Vagina (tissue), 2 donors: ENCODE results near the gene CSPG5. TPM values are rescaled to one million over a fixed set of nuclear protein-coding genes. Genes with fewer than 3 reads are reported as not detected.

Experiments
- DNase-seq, 2 donors: peaks; one replicate each; pipeline ENCODE4 v3.0.0-alpha.2; 2017; ENCODE audit errors: extremely low spot score in 2 of 2
- H3K27ac ChIP-seq: fragments of 200-600 bp; sonication (generic); one replicate; pipeline ENCODE4 v1.5.1; 2019
- H3K27me3 ChIP-seq: fragments of 200-600 bp; sonication (generic); one replicate; pipeline ENCODE4 v1.5.1; 2019
- H3K36me3 ChIP-seq, 2 donors: fragments of 200-600 bp; sonication (generic); one replicate each; pipeline ENCODE4 v1.5.1; 2017 to 2019
- H3K4me1 ChIP-seq: fragments of 200-600 bp; sonication (generic); one replicate; pipeline ENCODE4 v1.5.1; 2019
- H3K4me3 ChIP-seq, 2 donors: fragments of 200-600 bp; sonication (generic); 1 replicate in 1 of 2; 2 replicates in 1 of 2; pipeline ENCODE4 v1.5.1; 2016 to 2019
- H3K9me3 ChIP-seq: fragments of 200-600 bp; sonication (generic); one replicate; pipeline ENCODE4 v1.5.1; 2019
- CTCF ChIP-seq, 3 experiments: fragments of 450-650 bp in 2 of 3; fragments of 200-600 bp in 1 of 3; sonication (generic) in 1 of 3; IDR thresholded peaks; one replicate each; pipeline ENCODE4 v1.5.1; 2017 to 2019; ENCODE audit warnings: antibody characterized with exemption in 3 of 3, mild to moderate bottlenecking in 2 of 3, moderate library complexity in 2 of 3
- POLR2A ChIP-seq, 2 donors: fragments of 450-650 bp; IDR thresholded peaks; one replicate each; pipeline ENCODE4 v1.6.1; 2017; ENCODE audit warnings: antibody characterized with exemption in 2 of 2, mild to moderate bottlenecking in 2 of 2, moderate library complexity in 2 of 2
- POLR2AphosphoS5 ChIP-seq, 2 donors: sonication (generic); formaldehyde crosslinking; IDR thresholded peaks; one replicate each; pipeline ENCODE4 v1.9.0; 2017; ENCODE audit warnings: antibody characterized with exemption in 2 of 2, mild to moderate bottlenecking in 2 of 2, low read depth in 1 of 2; ENCODE audit not compliant: insufficient read depth in 1 of 2
- intact Hi-C: fragments of 100-400 bp; cut with DNase I; formaldehyde crosslinking; loops from one replicate; pipeline ENCODE4 v1.15.1; 2023
- total RNA-seq: library from RNA; depleted of rRNA; stranded (reverse); fragments of >200 nt; gene quantifications from one replicate; pipeline ENCODE4 v1.2.3, GENCODE V29; 2016

The CSPG5 gene
- total RNA-seq, 1 donor from 2014 or later: 0.98 TPM

GRCh38 chr3:47566667-47567066 is 12.0 kb downstream of the CSPG5 start:
- intact Hi-C loops: no loop called here

GRCh38 chr3:47565734-47566550 is 12.7 kb downstream of the CSPG5 start:
- intact Hi-C loops: no loop called here
- Histone ChIP-seq H3K9me3 (no peaks in the 10 kb centered on the region), H3K4me1 (no peaks in the 10 kb centered on the region), H3K4me3 (no peak overlapping the region), H3K27ac (no peak overlapping the region), H3K36me3 (no peaks in the 10 kb centered on the region), H3K27me3 (no peaks in the 10 kb centered on the region)
- TF ChIP-seq POLR2AphosphoS5 (IDR thresholded peaks at IDR 0.05; ENCODE audit: insufficient read depth in 1 of 2, low read depth in 1 of 2) (no peak), CTCF (IDR thresholded peaks at IDR 0.05) (no peak)
- DNase-seq: no peak

More at GRCh38 chr3:47566667-47567066, 12.0 kb downstream of the CSPG5 start:
- H3K4me3 ChIP-seq: no peak overlapping the region
- no peaks in the 10 kb centered on the region for H3K36me3 ChIP-seq
- H3K27ac ChIP-seq: no peak overlapping the region
- H3K27me3 ChIP-seq: no peaks in the 10 kb centered on the region
- no peaks in the 10 kb centered on the region for H3K4me1 ChIP-seq
- TF ChIP-seq POLR2AphosphoS5 (IDR thresholded peaks at IDR 0.05; ENCODE audit: insufficient read depth in 1 of 2, low read depth in 1 of 2): no peak
- TF ChIP-seq CTCF (IDR thresholded peaks at IDR 0.05): no peak
- no peak for TF ChIP-seq POLR2A (IDR thresholded peaks at IDR 0.05)
- no peaks in the 10 kb centered on the region for H3K9me3 ChIP-seq
- DNase-seq: no peak

- Histone ChIP-seq H3K9me3 (no peaks in the 10 kb centered on the region), H3K4me3 (no peak overlapping the region), H3K36me3 (no peaks in the 10 kb centered on the region), H3K4me1 (no peaks in the 10 kb centered on the region), H3K27me3 (no peaks in the 10 kb centered on the region), H3K27ac (no peak overlapping the region)
- no peak for TF ChIP-seq POLR2AphosphoS5 (IDR thresholded peaks at IDR 0.05; ENCODE audit: insufficient read depth in 1 of 2, low read depth in 1 of 2)
- no peak for TF ChIP-seq CTCF (IDR thresholded peaks at IDR 0.05)
- no peak for TF ChIP-seq POLR2A (IDR thresholded peaks at IDR 0.05)
- intact Hi-C loops: no loop called here
- DNase-seq: no peak
These were observed 22.3 kb downstream of the CSPG5 start for GRCh38 chr3:47556351-47556750.

- Histone ChIP-seq H3K4me1 (no peaks in the 10 kb centered on the region), H3K27me3 (no peaks in the 10 kb centered on the region), H3K27ac (no peak overlapping the region), H3K36me3 (no peaks in the 10 kb centered on the region), H3K4me3 (no peak overlapping the region), H3K9me3 (no peaks in the 10 kb centered on the region)
- intact Hi-C loops: no loop called here
- no peak for TF ChIP-seq POLR2A (IDR thresholded peaks at IDR 0.05)
- no peak for TF ChIP-seq POLR2AphosphoS5 (IDR thresholded peaks at IDR 0.05; ENCODE audit: insufficient read depth in 1 of 2, low read depth in 1 of 2)
- TF ChIP-seq CTCF (IDR thresholded peaks at IDR 0.05): no peak
- DNase-seq: no peak
These were observed 24.3 kb downstream of the CSPG5 start for GRCh38 chr3:47554335-47554734.

- no peaks in the 10 kb centered on the region for H3K27me3 ChIP-seq
- H3K4me1 ChIP-seq: no peaks in the 10 kb centered on the region
- intact Hi-C loops: no loop called here
- DNase-seq: no peak
- TF ChIP-seq CTCF (IDR thresholded peaks at IDR 0.05) (no peak), POLR2AphosphoS5 (IDR thresholded peaks at IDR 0.05; ENCODE audit: insufficient read depth in 1 of 2, low read depth in 1 of 2) (no peak), POLR2A (IDR thresholded peaks at IDR 0.05) (no peak)
- no peaks in the 10 kb centered on the region for H3K36me3 ChIP-seq
- H3K4me3 ChIP-seq: no peak overlapping the region
- H3K9me3 ChIP-seq: no peaks in the 10 kb centered on the region
- no peak overlapping the region for H3K27ac ChIP-seq
These were observed 25.3 kb downstream of the CSPG5 start for GRCh38 chr3:47553407-47553806.
